HCT116 (cell line): Measurements from ENCODE around the gene PDLIM4.

ENCODE experiments used
- EZH2 ChIP-seq: fragments of 200-600 bp; sonication (generic); IDR thresholded peaks from 2 replicates; pipeline ENCODE4 v1.6.1; 2017; ENCODE audit warnings: antibody characterized with exemption, mixed run types
- EZH2phosphoT487 ChIP-seq: fragments of 200-600 bp; IDR thresholded peaks from 2 replicates; pipeline ENCODE4 v1.6.1; 2018; ENCODE audit warnings: antibody characterized with exemption, borderline replicate concordance
- FOSL1 ChIP-seq: IDR thresholded peaks from 2 replicates; pipeline ENCODE4 v1.6.1; 2012; ENCODE audit warnings: low read depth
- POLR2A ChIP-seq: IDR thresholded peaks from 2 replicates; pipeline ENCODE4 v1.7.0; 2011; ENCODE audit warnings: borderline replicate concordance; ENCODE audit not compliant: insufficient read depth, insufficient read length; ENCODE audit errors: extremely low read depth
- POLR2AphosphoS5 ChIP-seq: IDR thresholded peaks from 2 replicates; pipeline ENCODE4 v1.6.1; 2011; ENCODE audit warnings: mild to moderate bottlenecking, low read depth, low read length, moderate library complexity
- RAD21 ChIP-seq: IDR thresholded peaks from 2 replicates; pipeline ENCODE4 v1.6.1; 2012; ENCODE audit warnings: low read depth, mild to moderate bottlenecking
- SIN3A ChIP-seq: IDR thresholded peaks from 2 replicates; pipeline ENCODE4 v1.6.1; 2012; ENCODE audit warnings: low read depth
- SP1 ChIP-seq: IDR thresholded peaks from 2 replicates; pipeline ENCODE4 v1.6.1; 2012; ENCODE audit warnings: low read depth
- YY1 ChIP-seq: IDR thresholded peaks from 2 replicates; pipeline ENCODE4 v1.6.1; 2011; ENCODE audit warnings: low read length, low read depth, moderate library complexity, mild to moderate bottlenecking; ENCODE audit not compliant: insufficient replicate concordance; ENCODE audit errors: extremely low read depth
- ZNF274 ChIP-seq: fragments of 200-500 bp; sonication (Bioruptor generic); IDR thresholded peaks from 2 replicates; pipeline ENCODE4 v1.6.1; 2014; ENCODE audit warnings: mild to moderate bottlenecking, low read depth, low read length, inconsistent platforms
- TF ChIP-seq, protein P1 (sequence below), 3 experiments: fragments of 200-600 bp in 1 of 3; sonication (generic) in 1 of 3; IDR thresholded peaks in 2 of 3; conservative IDR thresholded peaks in 1 of 3; 2 replicates each; pipeline ENCODE4 v1.5.1; 2012 to 2017; ENCODE audit warnings: low read depth in 2 of 3, low read length in 2 of 3, antibody characterized with exemption in 1 of 3, borderline replicate concordance in 1 of 3, control low read depth in 1 of 3, mild to moderate bottlenecking in 1 of 3, mixed read lengths in 1 of 3, mixed run types in 1 of 3, moderate library complexity in 1 of 3; ENCODE audit not compliant: insufficient read depth in 1 of 3
- TF ChIP-seq, protein P2 (sequence below): IDR thresholded peaks from 2 replicates; pipeline ENCODE4 v1.6.1; 2012; ENCODE audit warnings: low read depth

DNA sequence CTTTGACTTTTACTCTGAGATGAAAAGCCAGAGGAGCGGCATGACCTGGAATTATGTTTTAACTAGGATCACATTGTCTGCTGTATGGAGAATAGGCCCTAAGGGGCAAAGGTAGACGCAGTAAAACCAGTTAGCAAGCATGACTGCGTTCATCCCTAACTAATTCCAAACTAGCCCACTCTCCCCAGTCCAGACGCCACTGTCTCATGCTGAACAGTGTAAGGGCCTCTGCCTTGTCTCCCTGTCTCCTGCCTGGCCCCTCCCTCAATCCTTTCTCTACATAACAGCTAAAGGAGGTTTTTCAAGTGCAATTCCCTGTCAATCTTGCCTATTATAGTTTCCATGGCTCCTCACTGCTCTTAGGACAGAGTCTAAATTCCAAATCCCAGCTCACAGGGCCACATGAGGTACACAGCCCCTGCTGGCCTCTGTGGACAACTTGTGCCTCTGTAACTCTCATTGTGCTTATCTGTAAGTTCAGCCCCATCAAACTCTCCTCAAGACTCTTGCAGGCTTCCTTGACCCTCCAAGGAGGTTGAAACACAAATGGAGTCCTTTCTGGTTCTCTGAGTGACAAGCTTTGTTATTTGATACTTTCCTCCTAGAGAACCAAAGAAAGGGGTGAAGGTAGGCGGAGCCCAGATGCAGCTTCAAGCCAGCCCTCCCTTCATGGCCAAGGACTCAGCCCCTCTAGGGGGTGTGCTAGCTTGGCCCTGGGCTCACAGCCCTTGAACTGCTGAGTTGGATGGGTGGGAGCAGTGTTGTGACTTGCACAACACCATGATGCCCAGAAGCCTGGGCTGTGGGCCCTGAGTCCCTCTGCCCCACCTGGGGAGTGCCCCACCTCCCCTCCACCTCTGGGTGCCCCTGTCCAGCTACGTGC is 20.7 kb downstream of the PDLIM4 start:
- no peak for TF ChIP-seq POLR2A
- TF ChIP-seq EZH2, result no peak
- TF ChIP-seq, protein P1, sequence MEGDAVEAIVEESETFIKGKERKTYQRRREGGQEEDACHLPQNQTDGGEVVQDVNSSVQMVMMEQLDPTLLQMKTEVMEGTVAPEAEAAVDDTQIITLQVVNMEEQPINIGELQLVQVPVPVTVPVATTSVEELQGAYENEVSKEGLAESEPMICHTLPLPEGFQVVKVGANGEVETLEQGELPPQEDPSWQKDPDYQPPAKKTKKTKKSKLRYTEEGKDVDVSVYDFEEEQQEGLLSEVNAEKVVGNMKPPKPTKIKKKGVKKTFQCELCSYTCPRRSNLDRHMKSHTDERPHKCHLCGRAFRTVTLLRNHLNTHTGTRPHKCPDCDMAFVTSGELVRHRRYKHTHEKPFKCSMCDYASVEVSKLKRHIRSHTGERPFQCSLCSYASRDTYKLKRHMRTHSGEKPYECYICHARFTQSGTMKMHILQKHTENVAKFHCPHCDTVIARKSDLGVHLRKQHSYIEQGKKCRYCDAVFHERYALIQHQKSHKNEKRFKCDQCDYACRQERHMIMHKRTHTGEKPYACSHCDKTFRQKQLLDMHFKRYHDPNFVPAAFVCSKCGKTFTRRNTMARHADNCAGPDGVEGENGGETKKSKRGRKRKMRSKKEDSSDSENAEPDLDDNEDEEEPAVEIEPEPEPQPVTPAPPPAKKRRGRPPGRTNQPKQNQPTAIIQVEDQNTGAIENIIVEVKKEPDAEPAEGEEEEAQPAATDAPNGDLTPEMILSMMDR (IDR thresholded peaks at IDR 0.05 in 2 of 3, conservative IDR thresholded peaks at IDR 0.05 in 1 of 3; ENCODE audit: borderline replicate concordance in 1 of 3, insufficient read depth in 1 of 3, low read depth in 2 of 3, low read length in 2 of 3), result no peak
- no peak for TF ChIP-seq SIN3A
- no peak for TF ChIP-seq FOSL1
- no peak for TF ChIP-seq ZNF274
- TF ChIP-seq POLR2AphosphoS5, result no peak
- TF ChIP-seq RAD21, result no peak
- no peak for TF ChIP-seq SP1
- TF ChIP-seq, protein P2, sequence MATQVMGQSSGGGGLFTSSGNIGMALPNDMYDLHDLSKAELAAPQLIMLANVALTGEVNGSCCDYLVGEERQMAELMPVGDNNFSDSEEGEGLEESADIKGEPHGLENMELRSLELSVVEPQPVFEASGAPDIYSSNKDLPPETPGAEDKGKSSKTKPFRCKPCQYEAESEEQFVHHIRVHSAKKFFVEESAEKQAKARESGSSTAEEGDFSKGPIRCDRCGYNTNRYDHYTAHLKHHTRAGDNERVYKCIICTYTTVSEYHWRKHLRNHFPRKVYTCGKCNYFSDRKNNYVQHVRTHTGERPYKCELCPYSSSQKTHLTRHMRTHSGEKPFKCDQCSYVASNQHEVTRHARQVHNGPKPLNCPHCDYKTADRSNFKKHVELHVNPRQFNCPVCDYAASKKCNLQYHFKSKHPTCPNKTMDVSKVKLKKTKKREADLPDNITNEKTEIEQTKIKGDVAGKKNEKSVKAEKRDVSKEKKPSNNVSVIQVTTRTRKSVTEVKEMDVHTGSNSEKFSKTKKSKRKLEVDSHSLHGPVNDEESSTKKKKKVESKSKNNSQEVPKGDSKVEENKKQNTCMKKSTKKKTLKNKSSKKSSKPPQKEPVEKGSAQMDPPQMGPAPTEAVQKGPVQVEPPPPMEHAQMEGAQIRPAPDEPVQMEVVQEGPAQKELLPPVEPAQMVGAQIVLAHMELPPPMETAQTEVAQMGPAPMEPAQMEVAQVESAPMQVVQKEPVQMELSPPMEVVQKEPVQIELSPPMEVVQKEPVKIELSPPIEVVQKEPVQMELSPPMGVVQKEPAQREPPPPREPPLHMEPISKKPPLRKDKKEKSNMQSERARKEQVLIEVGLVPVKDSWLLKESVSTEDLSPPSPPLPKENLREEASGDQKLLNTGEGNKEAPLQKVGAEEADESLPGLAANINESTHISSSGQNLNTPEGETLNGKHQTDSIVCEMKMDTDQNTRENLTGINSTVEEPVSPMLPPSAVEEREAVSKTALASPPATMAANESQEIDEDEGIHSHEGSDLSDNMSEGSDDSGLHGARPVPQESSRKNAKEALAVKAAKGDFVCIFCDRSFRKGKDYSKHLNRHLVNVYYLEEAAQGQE, result no peak
- no peak for TF ChIP-seq EZH2phosphoT487
- TF ChIP-seq YY1, result no peak
